ENCODE measurements around the gene TLN1. TPM values are rescaled to one million over a fixed set of nuclear protein-coding genes. Genes with fewer than 3 reads are reported as not detected.
A peak's percentile ranks its signal among the peaks of the same experiment; 100 is the strongest.

The TLN1 gene
- polyA plus RNA-seq, 4 donors, result 82.1 to 103 (median 88.5) TPM

GRCh38 chr9:35741740-35742139 is 9.7 kb upstream of the TLN1 start:
- Histone ChIP-seq H3K4me3 (ENCODE audit: low read depth in 1 of 3, low read length in 3 of 3) (no peak overlapping the region), H3K27ac (ENCODE audit: low read depth in 1 of 3, low read length in 2 of 3) (no peak overlapping the region), H3K4me1 (ENCODE audit: control insufficient read depth in 3 of 3, insufficient read depth in 2 of 3, low read depth in 1 of 3, low read length in 2 of 3) (peaks cover 0 to 7% (median 1%) of the 10 kb centered on the region in 3 donors), H3K9me3 (ENCODE audit: control insufficient read depth in 2 of 2, insufficient read depth in 1 of 2, low read depth in 1 of 2, low read length in 1 of 2) (no peaks in the 10 kb centered on the region), H3K27me3 (ENCODE audit: control insufficient read depth in 3 of 3, insufficient read depth in 3 of 3, low read length in 3 of 3) (no peaks in the 10 kb centered on the region), H3K36me3 (ENCODE audit: control insufficient read depth in 3 of 3, insufficient read depth in 2 of 3, low read depth in 1 of 3, low read length in 3 of 3) (peaks cover 28 to 75% (median 54%) of the 10 kb centered on the region in 3 donors)
- DNase-seq (peak in 1 of 2 donors; percentile 43), FAIRE-seq (no peak)
- WGBS, 3 donors, result 82 to 83% (median 83%) methylated on average over 7 of the region's 7 CpGs

DNA sequence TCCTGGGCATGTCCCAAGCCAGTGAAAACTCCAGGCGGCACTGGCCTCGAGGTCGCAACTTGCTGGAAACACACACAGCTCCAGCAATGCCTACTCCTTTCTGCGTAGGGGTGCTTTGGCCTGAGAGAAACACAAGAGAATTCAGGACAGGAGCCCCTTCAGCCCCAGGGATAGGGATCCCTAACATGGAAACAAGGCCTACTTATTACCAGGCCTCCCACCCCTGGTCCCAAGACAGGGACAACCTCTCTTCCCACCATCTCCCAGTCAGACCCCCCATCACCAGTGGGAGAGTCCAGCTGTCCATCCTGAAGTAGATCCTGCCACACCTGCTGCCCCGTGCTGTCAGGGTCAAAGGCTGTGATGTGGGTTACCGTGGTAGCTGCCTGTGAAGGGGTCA is 8.2 kb upstream of the TLN1 start:
- Histone ChIP-seq H3K9me3 (ENCODE audit: control insufficient read depth in 2 of 2, insufficient read depth in 1 of 2, low read depth in 1 of 2, low read length in 1 of 2) (no peaks in the 10 kb centered on the region), H3K27me3 (ENCODE audit: control insufficient read depth in 3 of 3, insufficient read depth in 3 of 3, low read length in 3 of 3) (no peaks in the 10 kb centered on the region), H3K4me1 (ENCODE audit: control insufficient read depth in 3 of 3, insufficient read depth in 2 of 3, low read depth in 1 of 3, low read length in 2 of 3) (no peaks in the 10 kb centered on the region), H3K4me3 (ENCODE audit: low read depth in 1 of 3, low read length in 3 of 3) (no peak overlapping the region), H3K36me3 (ENCODE audit: control insufficient read depth in 3 of 3, insufficient read depth in 2 of 3, low read depth in 1 of 3, low read length in 3 of 3) (peaks cover 28 to 87% (median 55%) of the 10 kb centered on the region in 3 donors), H3K27ac (ENCODE audit: low read depth in 1 of 3, low read length in 2 of 3) (no peak overlapping the region)
- 79 to 92% (median 87%) methylated on average over 6 of the region's 6 CpGs for WGBS, 3 donors
- DNase-seq, result no peak
- FAIRE-seq, result no peak

GRCh38 chr9:35738924-35739323 is 6.9 kb upstream of the TLN1 start:
- Histone ChIP-seq H3K27ac (ENCODE audit: low read depth in 1 of 3, low read length in 2 of 3) (no peak overlapping the region), H3K4me3 (ENCODE audit: low read depth in 1 of 3, low read length in 3 of 3) (no peak overlapping the region), H3K36me3 (ENCODE audit: control insufficient read depth in 3 of 3, insufficient read depth in 2 of 3, low read depth in 1 of 3, low read length in 3 of 3) (peaks cover 28 to 79% (median 58%) of the 10 kb centered on the region in 3 donors), H3K9me3 (ENCODE audit: control insufficient read depth in 2 of 2, insufficient read depth in 1 of 2, low read depth in 1 of 2, low read length in 1 of 2) (no peaks in the 10 kb centered on the region), H3K4me1 (ENCODE audit: control insufficient read depth in 3 of 3, insufficient read depth in 2 of 3, low read depth in 1 of 3, low read length in 2 of 3) (peaks cover 0 to 2% (median 0%) of the 10 kb centered on the region in 3 donors), H3K27me3 (ENCODE audit: control insufficient read depth in 3 of 3, insufficient read depth in 3 of 3, low read length in 3 of 3) (no peaks in the 10 kb centered on the region)
- no peak for DNase-seq
- WGBS, 3 donors, result 81 to 89% (median 87%) methylated on average over 7 of the region's 7 CpGs
- no peak for FAIRE-seq

DNA sequence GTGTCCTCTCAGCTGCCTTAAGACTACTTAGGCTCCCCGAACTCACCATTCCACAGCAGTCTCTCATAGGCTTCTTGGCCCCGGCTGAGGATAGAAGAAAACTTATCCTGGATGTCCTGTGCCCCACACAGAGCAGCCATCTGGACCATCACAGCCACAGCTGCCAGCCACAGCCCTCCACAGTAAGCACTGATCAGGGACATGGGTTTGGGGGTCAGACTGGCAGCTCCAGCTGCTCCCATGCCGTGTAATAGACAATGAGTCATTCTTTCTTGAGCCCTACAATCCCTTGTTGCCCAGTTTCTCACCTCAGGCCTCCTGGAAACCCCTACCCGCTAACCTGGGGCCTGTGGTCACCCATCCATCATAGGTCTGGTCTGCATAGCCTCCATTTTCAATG is 6.2 kb upstream of the TLN1 start:
- DNase-seq (no peak), FAIRE-seq (no peak)
- 84 to 87% (median 86%) methylated on average over 4 of the region's 4 CpGs for WGBS, 3 donors
- no peaks in the 10 kb centered on the region for H3K27me3 ChIP-seq (ENCODE audit: control insufficient read depth in 3 of 3, insufficient read depth in 3 of 3, low read length in 3 of 3)
- peaks cover 0 to 8% (median 0%) of the 10 kb centered on the region in 3 donors for H3K4me1 ChIP-seq (ENCODE audit: control insufficient read depth in 3 of 3, insufficient read depth in 2 of 3, low read depth in 1 of 3, low read length in 2 of 3)
- H3K4me3 ChIP-seq (ENCODE audit: low read depth in 1 of 3, low read length in 3 of 3), result no peak overlapping the region
- H3K9me3 ChIP-seq (ENCODE audit: control insufficient read depth in 2 of 2, insufficient read depth in 1 of 2, low read depth in 1 of 2, low read length in 1 of 2), result no peaks in the 10 kb centered on the region
- no peak overlapping the region for H3K27ac ChIP-seq (ENCODE audit: low read depth in 1 of 3, low read length in 2 of 3)
- peaks cover 22 to 76% (median 57%) of the 10 kb centered on the region in 3 donors for H3K36me3 ChIP-seq (ENCODE audit: control insufficient read depth in 3 of 3, insufficient read depth in 2 of 3, low read depth in 1 of 3, low read length in 3 of 3)

GRCh38 chr9:35737143-35737542 is 5.1 kb upstream of the TLN1 start:
- no peak for DNase-seq
- FAIRE-seq, result no peak
- WGBS, 3 donors, result 79 to 83% (median 82%) methylated on average over 7 of the region's 7 CpGs
- Histone ChIP-seq H3K36me3 (ENCODE audit: control insufficient read depth in 3 of 3, insufficient read depth in 2 of 3, low read depth in 1 of 3, low read length in 3 of 3) (peaks cover 20 to 72% (median 52%) of the 10 kb centered on the region in 3 donors), H3K9me3 (ENCODE audit: control insufficient read depth in 2 of 2, insufficient read depth in 1 of 2, low read depth in 1 of 2, low read length in 1 of 2) (no peaks in the 10 kb centered on the region), H3K4me1 (ENCODE audit: control insufficient read depth in 3 of 3, insufficient read depth in 2 of 3, low read depth in 1 of 3, low read length in 2 of 3) (peaks cover 0 to 8% (median 0%) of the 10 kb centered on the region in 3 donors), H3K4me3 (ENCODE audit: low read depth in 1 of 3, low read length in 3 of 3) (no peak overlapping the region), H3K27ac (ENCODE audit: low read depth in 1 of 3, low read length in 2 of 3) (no peak overlapping the region), H3K27me3 (ENCODE audit: control insufficient read depth in 3 of 3, insufficient read depth in 3 of 3, low read length in 3 of 3) (no peaks in the 10 kb centered on the region)

DNA sequence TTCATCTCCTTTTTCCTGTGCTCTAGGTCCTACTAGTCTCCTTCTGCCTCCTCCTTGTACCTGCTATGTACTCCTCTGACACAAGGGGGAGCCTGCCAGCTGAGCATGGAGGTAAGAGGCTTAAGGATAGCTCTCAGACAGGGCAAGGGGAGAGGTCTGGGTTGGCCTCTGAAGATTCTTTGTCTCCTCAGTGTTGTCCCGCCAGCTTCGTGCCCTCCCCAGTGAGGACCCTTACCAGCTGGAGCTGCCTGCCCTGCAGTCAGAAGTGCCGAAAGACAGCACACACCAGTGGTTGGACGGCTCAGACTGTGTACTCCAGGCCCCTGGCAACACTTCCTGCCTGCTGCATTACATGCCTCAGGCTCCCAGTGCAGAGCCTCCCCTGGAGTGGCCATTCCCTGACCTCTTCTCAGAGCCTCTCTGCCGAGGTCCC is 4.2 kb upstream of the TLN1 start:
- Histone ChIP-seq H3K36me3 (ENCODE audit: control insufficient read depth in 3 of 3, insufficient read depth in 2 of 3, low read depth in 1 of 3, low read length in 3 of 3) (peaks cover 17 to 63% (median 44%) of the 10 kb centered on the region in 3 donors), H3K27me3 (ENCODE audit: control insufficient read depth in 3 of 3, insufficient read depth in 3 of 3, low read length in 3 of 3) (no peaks in the 10 kb centered on the region), H3K27ac (ENCODE audit: low read depth in 1 of 3, low read length in 2 of 3) (peak overlapping the region in 2 of 3 donors; percentile 2 to 28), H3K9me3 (ENCODE audit: control insufficient read depth in 2 of 2, insufficient read depth in 1 of 2, low read depth in 1 of 2, low read length in 1 of 2) (no peaks in the 10 kb centered on the region), H3K4me3 (ENCODE audit: low read depth in 1 of 3, low read length in 3 of 3) (no peak overlapping the region), H3K4me1 (ENCODE audit: control insufficient read depth in 3 of 3, insufficient read depth in 2 of 3, low read depth in 1 of 3, low read length in 2 of 3) (peaks cover 0 to 8% (median 0%) of the 10 kb centered on the region in 3 donors)
- WGBS, 3 donors, result 19 to 40% (median 28%) methylated on average over 4 to 5 of the region's 5 CpGs
- FAIRE-seq (no peak), DNase-seq (peak; percentile 84 to 87)

DNA sequence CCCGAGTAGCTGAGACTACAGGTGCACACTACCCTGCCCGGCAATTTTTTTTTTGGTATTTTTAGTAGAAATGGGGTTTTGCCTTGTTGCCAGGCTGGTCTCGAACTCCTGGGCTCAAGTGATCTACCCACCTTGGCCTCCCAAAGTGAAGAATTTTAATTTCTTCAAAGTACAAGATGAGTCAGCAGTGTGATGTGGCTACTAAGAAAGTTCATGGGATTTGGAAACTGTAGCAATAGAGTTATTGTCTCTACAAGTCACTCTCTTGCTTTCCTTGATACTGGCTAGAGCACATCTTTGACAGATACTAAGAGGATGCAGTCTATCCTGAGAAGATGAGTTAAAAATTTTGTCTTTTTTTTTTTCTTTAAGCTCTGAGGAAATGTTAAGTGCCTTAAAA is 2.1 kb upstream of the TLN1 start:
- FAIRE-seq, result no peak
- no peak for DNase-seq
- no peak overlapping the region for H3K27ac ChIP-seq (ENCODE audit: low read depth in 1 of 3, low read length in 2 of 3)
- no peaks in the 10 kb centered on the region for H3K9me3 ChIP-seq (ENCODE audit: control insufficient read depth in 2 of 2, insufficient read depth in 1 of 2, low read depth in 1 of 2, low read length in 1 of 2)
- 87 to 94% (median 94%) methylated on average over 3 of the region's 3 CpGs for WGBS, 3 donors
- peaks cover 11 to 44% (median 30%) of the 10 kb centered on the region in 3 donors for H3K36me3 ChIP-seq (ENCODE audit: control insufficient read depth in 3 of 3, insufficient read depth in 2 of 3, low read depth in 1 of 3, low read length in 3 of 3)
- H3K4me3 ChIP-seq (ENCODE audit: low read depth in 1 of 3, low read length in 3 of 3), result no peak overlapping the region
- H3K27me3 ChIP-seq (ENCODE audit: control insufficient read depth in 3 of 3, insufficient read depth in 3 of 3, low read length in 3 of 3), result no peaks in the 10 kb centered on the region
- H3K4me1 ChIP-seq (ENCODE audit: control insufficient read depth in 3 of 3, insufficient read depth in 2 of 3, low read depth in 1 of 3, low read length in 2 of 3), result peaks cover 9 to 29% (median 11%) of the 10 kb centered on the region in 3 donors

DNA sequence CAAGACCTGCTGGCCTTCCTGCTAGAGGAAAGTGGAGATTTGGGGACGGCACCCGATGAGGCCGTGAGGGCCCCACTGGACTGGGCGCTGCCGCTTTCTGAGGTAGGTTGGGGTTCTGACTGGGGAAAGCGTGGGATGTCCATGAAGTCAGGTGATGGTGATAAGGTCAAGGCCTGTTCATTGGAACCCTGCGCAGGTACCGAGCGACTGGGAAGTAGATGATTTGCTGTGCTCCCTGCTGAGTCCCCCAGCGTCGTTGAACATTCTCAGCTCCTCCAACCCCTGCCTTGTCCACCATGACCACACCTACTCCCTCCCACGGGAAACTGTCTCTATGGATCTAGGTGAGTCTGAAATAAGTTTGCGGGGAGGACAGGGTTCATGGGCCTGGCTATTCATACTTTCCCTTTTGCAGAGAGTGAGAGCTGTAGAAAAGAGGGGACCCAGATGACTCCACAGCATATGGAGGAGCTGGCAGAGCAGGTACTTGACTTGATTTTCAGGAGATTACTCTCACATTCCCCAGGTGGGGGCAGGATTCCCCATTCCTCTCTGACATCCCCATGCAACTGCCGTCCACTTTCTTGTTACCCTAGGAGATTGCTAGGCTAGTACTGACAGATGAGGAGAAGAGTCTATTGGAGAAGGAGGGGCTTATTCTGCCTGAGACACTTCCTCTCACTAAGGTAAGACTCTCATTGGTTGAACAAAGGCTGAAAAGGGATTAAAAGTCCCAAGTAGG is 976 bp upstream of the TLN1 start:
- H3K4me1 ChIP-seq (ENCODE audit: control insufficient read depth in 3 of 3, insufficient read depth in 2 of 3, low read depth in 1 of 3, low read length in 2 of 3), result peaks cover 10 to 39% (median 20%) of the 10 kb centered on the region in 3 donors
- no peak for FAIRE-seq
- H3K27ac ChIP-seq (ENCODE audit: low read depth in 1 of 3, low read length in 2 of 3), result peak overlapping the region; percentile 96 to 98 (median 98)
- H3K36me3 ChIP-seq (ENCODE audit: control insufficient read depth in 3 of 3, insufficient read depth in 2 of 3, low read depth in 1 of 3, low read length in 3 of 3), result peaks cover 9 to 36% (median 19%) of the 10 kb centered on the region in 3 donors
- peak overlapping the region; percentile 63 to 84 (median 80) for H3K4me3 ChIP-seq (ENCODE audit: low read depth in 1 of 3, low read length in 3 of 3)
- H3K27me3 ChIP-seq (ENCODE audit: control insufficient read depth in 3 of 3, insufficient read depth in 3 of 3, low read length in 3 of 3), result no peaks in the 10 kb centered on the region
- peak; percentile 66 to 70 for DNase-seq
- H3K9me3 ChIP-seq (ENCODE audit: control insufficient read depth in 2 of 2, insufficient read depth in 1 of 2, low read depth in 1 of 2, low read length in 1 of 2), result no peaks in the 10 kb centered on the region
- 2% methylated on average over 14 of the region's 14 CpGs for WGBS, 3 donors
